B cell (primary cell): Measurements from ENCODE around the gene COG8. TPM values are rescaled to one million over a fixed set of nuclear protein-coding genes. Genes with fewer than 3 reads are reported as not detected.
A peak's percentile ranks its signal among the peaks of the same experiment; 100 is the strongest.

Source experiments
- ATAC-seq: fragments of 200-7000 bp; cut with Tn5 transposase; one replicate; pipeline ENCODE4 v1.10.0; 2021; ENCODE audit warnings: low read depth, mild to moderate bottlenecking, moderate number of reproducible peaks, moderate library complexity
- CTCF ChIA-PET: fragments of 350-600 bp; sonication (Branson Sonifier 250); formaldehyde crosslinking; loops from one replicate; lab custom pipeline; 2021; ENCODE audit warnings: antibody characterized with exemption, inconsistent platforms; lab: Charles Lee
- POLR2A ChIA-PET: fragments of 350-600 bp; sonication (Branson Sonifier 250); formaldehyde crosslinking; loops from one replicate; lab custom pipeline; 2021; ENCODE audit warnings: antibody characterized with exemption; lab: Charles Lee
- DNase-seq: peaks from one replicate; pipeline ENCODE4 v3.0.0; 2013
- H2AFZ ChIP-seq: 2 replicates; pipeline ENCODE4 v1.6.1; 2012; ENCODE audit warnings: mild to moderate bottlenecking, low read depth, low read length; ENCODE audit not compliant: insufficient read depth, poor library complexity, severe bottlenecking
- H3K27ac ChIP-seq, 2 donors: 1 replicate in 1 of 2; 2 replicates in 1 of 2; pipeline ENCODE4 v1.5.1; 2012 to 2013; ENCODE audit warnings: low read length in 2 of 2, mild to moderate bottlenecking in 2 of 2, moderate library complexity in 1 of 2
- H3K27me3 ChIP-seq, 4 experiments: fragments of 200-600 bp in 1 of 4; sonication (generic) in 1 of 4; replicated peaks in 1 of 4; 1 replicate in 2 of 4; 2 replicates in 2 of 4; pipeline versions ENCODE4 v1.6.1 to v1.7.0; 2013 to 2016; ENCODE audit warnings: low read length in 3 of 4, mild to moderate bottlenecking in 2 of 4, mixed read lengths in 1 of 4, moderate library complexity in 1 of 4; ENCODE audit not compliant: insufficient read depth in 4 of 4, control insufficient read depth in 3 of 4; ENCODE audit errors: control extremely low read depth in 1 of 4
- H3K36me3 ChIP-seq, 2 experiments: replicated peaks in 1 of 2; 1 replicate in 1 of 2; 2 replicates in 1 of 2; pipeline versions ENCODE4 v1.6.1 to v1.7.1; 2013; ENCODE audit warnings: low read length in 1 of 2; ENCODE audit not compliant: insufficient read depth in 2 of 2, control insufficient read depth in 1 of 2; ENCODE audit errors: control extremely low read depth in 1 of 2, extremely low read depth in 1 of 2
- H3K4me1 ChIP-seq, 2 donors: fragments of 200-600 bp in 1 of 2; sonication (generic) in 1 of 2; 1 replicate in 1 of 2; 2 replicates in 1 of 2; pipeline versions ENCODE4 v1.5.1 to v1.6.1; 2013 to 2017; ENCODE audit warnings: low read length in 2 of 2; ENCODE audit not compliant: control insufficient read depth in 2 of 2, insufficient read depth in 2 of 2
- H3K4me2 ChIP-seq: replicated peaks from 2 replicates; pipeline ENCODE3; 2012; ENCODE audit warnings: mild to moderate bottlenecking, low read depth, low read length; ENCODE audit not compliant: poor library complexity, severe bottlenecking
- H3K4me3 ChIP-seq, 5 experiments: fragments of 200-600 bp in 1 of 5; sonication (generic) in 1 of 5; 1 replicate in 3 of 5; 2 replicates in 2 of 5; pipeline versions ENCODE4 v1.5.1 to v1.7.0; 2011 to 2016; ENCODE audit warnings: low read length in 4 of 5, mild to moderate bottlenecking in 4 of 5, low read depth in 2 of 5, control low read depth in 1 of 5, moderate library complexity in 1 of 5; ENCODE audit not compliant: insufficient read depth in 1 of 5; ENCODE audit errors: control extremely low read depth in 1 of 5, extremely low read depth in 1 of 5
- H3K79me2 ChIP-seq: fragments of 200-600 bp; sonication (generic); one replicate; pipeline ENCODE4 v1.6.0; 2016; ENCODE audit warnings: low read length; ENCODE audit not compliant: control insufficient read depth, insufficient read depth
- H3K9ac ChIP-seq: fragments of 200-600 bp; sonication (generic); 2 replicates; pipeline ENCODE4 v1.6.1; 2017; ENCODE audit warnings: mild to moderate bottlenecking, low read length, moderate library complexity
- H3K9me3 ChIP-seq, 3 donors: one replicate each; pipeline versions ENCODE4 v1.6.1 to v1.7.1; 2013; ENCODE audit warnings: low read length in 2 of 3; ENCODE audit not compliant: control insufficient read depth in 2 of 3, insufficient read depth in 1 of 3; ENCODE audit errors: control extremely low read depth in 1 of 3
- H4K20me1 ChIP-seq: 2 replicates; pipeline ENCODE4 v1.6.0; 2012; ENCODE audit warnings: mild to moderate bottlenecking, low read length; ENCODE audit not compliant: insufficient read depth, control insufficient read depth, poor library complexity, severe bottlenecking
- H3K27ac Mint-ChIP-seq: one replicate; pipeline ENCODE4 v1.8.0; 2021; ENCODE audit warnings: mixed read lengths
- H3K27me3 Mint-ChIP-seq: one replicate; pipeline ENCODE4 v1.8.0; 2021; ENCODE audit warnings: mixed read lengths
- H3K4me1 Mint-ChIP-seq: one replicate; pipeline ENCODE4 v1.8.0; 2021; ENCODE audit warnings: mixed read lengths
- H3K4me3 Mint-ChIP-seq: one replicate; pipeline ENCODE4 v1.8.0; 2021; ENCODE audit warnings: mixed read lengths
- H3K9me3 Mint-ChIP-seq: one replicate; pipeline ENCODE4 v1.8.0; 2022; ENCODE audit warnings: mixed read lengths; ENCODE audit not compliant: insufficient read depth
- EZH2 ChIP-seq: IDR thresholded peaks from 2 replicates; pipeline ENCODE4 v1.6.1; 2012; ENCODE audit warnings: borderline replicate concordance, low read depth, mild to moderate bottlenecking, moderate library complexity, low read length; ENCODE audit not compliant: insufficient read depth, poor library complexity, severe bottlenecking
- WGBS: methylation state at CpG from one replicate; pipeline ENCODE4 v1.1.5; 2013; ENCODE audit warnings: missing lambda C conversion rate; ENCODE audit not compliant: insufficient coverage; 5-methylcytosine and 5-hydroxymethylcytosine counted together
- intact Hi-C: fragments of 100-400 bp; cut with micrococcal nuclease; formaldehyde crosslinking; loops from one replicate; pipeline ENCODE4 v1.10.0; 2022
- polyA plus RNA-seq: library from polyadenylated mRNA; depleted of rRNA; stranded (reverse); fragments of >200 nt; gene quantifications from 2 replicates; pipeline ENCODE4 v1.2.3, GENCODE V29; 2012
- total RNA-seq, 2 donors: library from RNA; stranded (reverse); fragments of 120-200 nt in 1 of 2; gene quantifications; 1 replicate in 1 of 2; 2 replicates in 1 of 2; pipeline versions ENCODE4 v1.2.3 to v1.2.4, GENCODE V29; 2013 to 2022
- TF ChIP-seq, protein P1 (sequence below): fragments of 200-600 bp; IDR thresholded peaks from one replicate; pipeline ENCODE4 v1.8.0; 2022; ENCODE audit warnings: antibody characterized with exemption, mild to moderate bottlenecking

COG8 gene
- total and polyA plus RNA-seq, 2 donors (not counting 1 experiment from before 2014, with no cell fraction given): 34.4 to 61.6 TPM

GRCh38 chr16:69376393-69377059 is 37.2 kb upstream of the COG8 start:
- Histone ChIP-seq H3K4me1 (peaks cover 26 to 32% of the 10 kb centered on the region in 2 donors), H4K20me1 (no peaks in the 10 kb centered on the region), H3K4me3 (no peak overlapping the region), H3K27me3 (no peaks in the 10 kb centered on the region), H3K4me2 (no peak overlapping the region), H2AFZ (no peak overlapping the region), H3K9ac (no peak overlapping the region), H3K27ac (no peak overlapping the region), H3K9me3 (peaks cover 0 to 1% (median 0%) of the 10 kb centered on the region in 3 donors), H3K36me3 (peaks cover 6 to 32% of the 10 kb centered on the region in 2 experiments), H3K79me2 (peaks cover 53% of the 10 kb centered on the region)
- ATAC-seq: no peak
- H3K4me3 Mint-ChIP-seq: no peak overlapping the region
- CTCF ChIA-PET: no interaction called here
- no peaks in the 10 kb centered on the region for H3K27me3 Mint-ChIP-seq
- no peaks in the 10 kb centered on the region for H3K9me3 Mint-ChIP-seq
- TF ChIP-seq, protein P1, sequence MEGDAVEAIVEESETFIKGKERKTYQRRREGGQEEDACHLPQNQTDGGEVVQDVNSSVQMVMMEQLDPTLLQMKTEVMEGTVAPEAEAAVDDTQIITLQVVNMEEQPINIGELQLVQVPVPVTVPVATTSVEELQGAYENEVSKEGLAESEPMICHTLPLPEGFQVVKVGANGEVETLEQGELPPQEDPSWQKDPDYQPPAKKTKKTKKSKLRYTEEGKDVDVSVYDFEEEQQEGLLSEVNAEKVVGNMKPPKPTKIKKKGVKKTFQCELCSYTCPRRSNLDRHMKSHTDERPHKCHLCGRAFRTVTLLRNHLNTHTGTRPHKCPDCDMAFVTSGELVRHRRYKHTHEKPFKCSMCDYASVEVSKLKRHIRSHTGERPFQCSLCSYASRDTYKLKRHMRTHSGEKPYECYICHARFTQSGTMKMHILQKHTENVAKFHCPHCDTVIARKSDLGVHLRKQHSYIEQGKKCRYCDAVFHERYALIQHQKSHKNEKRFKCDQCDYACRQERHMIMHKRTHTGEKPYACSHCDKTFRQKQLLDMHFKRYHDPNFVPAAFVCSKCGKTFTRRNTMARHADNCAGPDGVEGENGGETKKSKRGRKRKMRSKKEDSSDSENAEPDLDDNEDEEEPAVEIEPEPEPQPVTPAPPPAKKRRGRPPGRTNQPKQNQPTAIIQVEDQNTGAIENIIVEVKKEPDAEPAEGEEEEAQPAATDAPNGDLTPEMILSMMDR: no peak
- TF ChIP-seq EZH2: no peak
- POLR2A ChIA-PET: no interaction called here
- intact Hi-C loops: no loop called here
- peaks cover 48% of the 10 kb centered on the region for H3K4me1 Mint-ChIP-seq
- DNase-seq: no peak
- no peak overlapping the region for H3K27ac Mint-ChIP-seq
- WGBS: 100% methylated on average over 2 of the region's 10 CpGs

DNA sequence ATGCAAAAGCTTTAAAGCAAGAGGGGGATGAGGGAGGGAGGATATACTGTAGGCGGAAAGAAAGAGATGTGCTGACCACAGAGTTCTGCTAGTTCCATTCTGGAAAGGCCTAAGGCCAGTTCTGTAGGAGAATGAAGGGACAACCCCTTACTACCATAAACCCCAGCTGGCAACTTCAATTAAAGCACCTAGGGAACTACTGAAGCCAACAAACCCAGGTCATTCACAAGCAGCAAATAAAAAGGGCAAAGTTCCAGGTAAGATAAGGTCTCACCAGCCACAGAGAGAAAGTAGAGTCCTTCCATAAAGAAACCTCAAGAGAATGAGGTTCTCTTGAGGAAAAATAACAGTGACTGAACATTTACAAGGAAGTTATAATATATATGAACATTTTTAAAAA is 33.7 kb upstream of the COG8 start:
- POLR2A ChIA-PET: no interaction called here
- peak overlapping the region; percentile 70 for H3K27ac Mint-ChIP-seq
- no peak overlapping the region for H3K4me3 Mint-ChIP-seq

More for the DNA sequence above, 33.7 kb upstream of the COG8 start:
- no peaks in the 10 kb centered on the region for H3K27me3 ChIP-seq
- ATAC-seq (no peak), DNase-seq (no peak)
- Mint-ChIP-seq H3K27me3 (no peaks in the 10 kb centered on the region), H3K9me3 (peaks cover 3% of the 10 kb centered on the region), H3K4me1 (peaks cover 48% of the 10 kb centered on the region)
- H3K9me3 ChIP-seq: peaks cover 0 to 7% (median 0%) of the 10 kb centered on the region in 3 donors
- H4K20me1 ChIP-seq: no peaks in the 10 kb centered on the region
- TF ChIP-seq, protein P1: no peak
- no peak for TF ChIP-seq EZH2
- peaks cover 4 to 34% of the 10 kb centered on the region in 2 experiments for H3K36me3 ChIP-seq
- H3K27ac ChIP-seq: peak overlapping the region; percentile 70 to 74
- no peak overlapping the region for H2AFZ ChIP-seq
- H3K79me2 ChIP-seq: peaks cover 38% of the 10 kb centered on the region
- no peak overlapping the region for H3K4me2 ChIP-seq
- no CpG with 5 or more reads among the region's 1 CpG for WGBS
- intact Hi-C loops: no loop called here
- CTCF ChIA-PET: interaction anchor here (1.1 to 1.2 kb wide), 2 partner anchors 12 to 24 kb away, joined by 5 read pairs; no protein-coding TSS in a partner anchor
- H3K9ac ChIP-seq: no peak overlapping the region
- no peak overlapping the region for H3K4me3 ChIP-seq
- H3K4me1 ChIP-seq: peaks cover 25 to 44% of the 10 kb centered on the region in 2 donors
